GM21526 (cell line): ENCODE results near the gene TENT4B.

Experiments used
- ATAC-seq: cut with Tn5 transposase; IDR thresholded peaks from one replicate; pipeline ENCODE4 v1.9.1; 2021; ENCODE audit warnings: moderate library complexity; ENCODE audit not compliant: unreplicated experiment, low FRiP score

Gene TENT4B

GRCh38 chr16:50280932-50281331 lies 127.8 kb downstream of the TENT4B start:
- ATAC-seq, result no peak
